Neural cell (in vitro differentiated cells): ENCODE results near the gene ALDOA.

Experiments
- CTCF ChIP-seq: fragments of 450-650 bp; IDR thresholded peaks from 2 replicates; pipeline ENCODE4 v1.5.1; 2014; ENCODE audit warnings: antibody characterized with exemption, mild to moderate bottlenecking, moderate library complexity; ENCODE audit not compliant: poor library complexity, severe bottlenecking
- EP300 ChIP-seq: fragments of 450-650 bp; conservative IDR thresholded peaks from 2 replicates; pipeline ENCODE4 v1.6.1; 2014; ENCODE audit warnings: antibody characterized with exemption, mild to moderate bottlenecking, moderate library complexity; ENCODE audit not compliant: poor library complexity, severe bottlenecking
- EZH2 ChIP-seq: fragments of 200-600, 300-800 bp; shearing (Covaris generic), sonication (generic); IDR thresholded peaks from 2 replicates; pipeline ENCODE4 v1.6.1; 2014; ENCODE audit warnings: antibody characterized with exemption, low read length, borderline replicate concordance, mild to moderate bottlenecking; ENCODE audit not compliant: insufficient read depth, poor library complexity, severe bottlenecking
- MXI1 ChIP-seq: fragments of 450-650 bp; conservative IDR thresholded peaks from 2 replicates; pipeline ENCODE4 v1.6.1; 2014; ENCODE audit warnings: antibody characterized with exemption, mild to moderate bottlenecking; ENCODE audit not compliant: poor library complexity, severe bottlenecking
- POLR2AphosphoS5 ChIP-seq: IDR thresholded peaks from 2 replicates; pipeline ENCODE4 v1.6.1; 2012
- REST ChIP-seq: IDR thresholded peaks from 2 replicates; pipeline ENCODE4 v1.6.1; 2012; ENCODE audit warnings: borderline replicate concordance

GRCh38 chr16:30065102-30065942, at the start of gene ALDOA:
- TF ChIP-seq CTCF, result peak; percentile 30
- peak; percentile 79 for TF ChIP-seq REST
- TF ChIP-seq POLR2AphosphoS5, result peak; percentile 86
- TF ChIP-seq EZH2, result no peak
- peak; percentile 81 for TF ChIP-seq MXI1
- peak; percentile 8 for TF ChIP-seq EP300
